Stimulated activated CD4-positive, alpha-beta T cell treated with anti-CD3 and anti-CD28 coated beads, TNF-alpha, amount 100 ng/mL, for 24 hours (primary cell): Measurements from ENCODE around the gene NTMT2.
"Not testable (repeated sequence)": the region's sequence is repeated elsewhere in the genome, so short reads cannot be mapped to it uniquely, and the experiment has no call there.

Source experiments
- DNase-seq, 3 experiments: peaks; one replicate each; pipeline ENCODE4 v3.0.0-alpha.2; 2020; ENCODE audit warnings: low read depth in 3 of 3

NTMT2 gene

DNA sequence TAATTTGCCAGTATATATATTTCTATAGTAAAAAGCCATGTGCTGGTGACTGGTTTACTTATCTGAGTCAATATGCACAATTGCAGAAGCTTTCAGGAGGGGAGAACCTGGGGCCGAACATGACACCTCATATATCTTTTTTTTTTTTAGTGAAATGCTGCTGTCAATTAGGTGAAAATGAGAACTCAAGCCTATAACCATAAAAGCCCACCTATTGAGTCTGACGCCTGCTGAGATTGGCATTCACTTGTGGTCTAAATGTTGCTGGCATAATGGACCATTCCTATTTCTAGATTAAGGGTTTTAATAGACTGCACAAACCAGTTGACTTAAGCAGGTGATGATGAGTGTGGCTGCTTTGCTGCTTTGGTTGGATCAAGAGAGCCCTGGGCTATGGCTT, 10.8 kb downstream of the NTMT2 start:
- DNase-seq = no peak

DNA sequence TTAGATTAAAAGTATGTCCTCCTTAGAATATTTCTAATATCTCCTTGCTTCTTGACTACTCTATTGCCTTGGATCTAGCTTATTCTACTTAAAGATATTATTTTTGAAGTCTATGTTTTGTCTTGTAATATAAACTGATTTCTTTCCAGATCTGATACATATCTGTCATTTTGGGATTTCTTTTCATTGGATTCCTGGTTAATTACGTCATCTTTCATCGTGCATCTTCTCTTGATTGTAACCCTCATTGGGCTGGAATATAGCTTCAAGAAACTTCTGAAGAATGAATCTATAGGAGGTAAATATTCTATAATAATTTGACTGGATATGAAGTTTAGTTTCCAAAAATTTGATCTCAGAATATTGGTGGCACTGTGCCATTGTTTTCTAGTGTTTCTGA, 12.1 kb downstream of the NTMT2 start:
- no peak for DNase-seq

DNA sequence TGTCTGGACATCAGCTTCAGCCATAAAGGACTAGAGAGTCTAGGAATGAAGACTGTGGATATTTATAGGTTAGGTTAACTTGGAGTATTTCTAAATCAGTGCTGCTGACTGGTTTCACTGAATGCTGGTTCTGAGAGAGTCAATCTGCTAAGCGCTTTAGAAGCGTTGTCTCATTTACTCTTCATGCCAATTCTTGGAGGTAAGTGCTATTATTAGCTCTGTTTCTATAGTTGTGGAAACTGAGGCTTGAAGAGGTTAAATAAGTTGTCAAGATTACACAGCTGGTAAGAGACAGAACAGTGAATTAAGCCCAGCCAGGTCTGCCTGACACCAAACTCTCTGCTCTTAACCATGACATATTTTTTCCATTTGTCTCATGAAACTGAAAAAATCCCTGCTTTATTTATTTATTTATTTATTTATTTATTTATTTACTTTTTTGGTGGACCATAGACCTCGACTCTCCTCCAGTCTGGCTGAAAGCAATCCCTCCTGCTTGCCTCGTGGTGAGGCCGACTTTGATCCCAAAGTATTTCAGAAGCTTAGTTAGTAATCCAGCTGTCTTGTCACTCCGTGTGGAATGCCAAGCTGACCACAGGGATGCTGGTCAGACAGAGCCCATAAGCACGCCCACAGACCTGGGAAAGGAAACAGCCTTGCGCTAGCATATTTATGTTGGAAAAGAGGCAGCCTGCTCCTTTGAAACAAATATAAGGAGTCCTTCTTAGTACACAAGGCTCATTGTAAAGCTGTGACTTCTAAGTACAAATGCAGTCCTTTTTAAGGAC, 16.9 kb downstream of the NTMT2 start:
- DNase-seq = no peak

DNA sequence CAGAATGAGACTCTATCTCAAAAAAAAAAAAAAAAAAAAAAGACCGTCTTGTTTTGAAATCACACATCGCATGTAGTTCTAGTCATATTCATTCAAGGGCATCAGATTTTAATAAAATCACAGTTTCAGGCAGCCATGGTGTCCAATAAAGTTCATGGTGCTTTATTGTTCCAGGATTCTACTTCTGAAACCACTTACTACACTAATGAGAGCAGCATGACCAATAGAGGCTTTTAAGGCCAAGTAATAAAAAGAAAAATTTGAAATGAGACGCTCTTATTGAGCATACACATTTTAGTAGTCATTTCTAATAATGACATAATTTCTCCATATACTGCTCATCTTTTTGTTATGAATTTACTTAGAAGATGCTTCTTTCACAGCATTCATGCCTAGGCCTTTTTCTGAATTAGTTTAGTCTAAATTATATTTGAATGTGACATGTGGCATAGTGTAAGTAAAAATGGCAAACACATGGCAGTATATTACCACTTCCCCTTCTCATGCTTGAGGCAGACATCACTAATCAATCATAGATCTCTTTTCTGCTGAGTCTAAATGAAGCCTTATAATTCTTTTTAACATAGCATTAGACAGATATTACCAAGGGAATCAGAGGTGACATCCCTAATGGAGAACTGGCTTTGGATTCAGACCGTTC, 18.5 kb downstream of the NTMT2 start:
- DNase-seq = no peak

DNA sequence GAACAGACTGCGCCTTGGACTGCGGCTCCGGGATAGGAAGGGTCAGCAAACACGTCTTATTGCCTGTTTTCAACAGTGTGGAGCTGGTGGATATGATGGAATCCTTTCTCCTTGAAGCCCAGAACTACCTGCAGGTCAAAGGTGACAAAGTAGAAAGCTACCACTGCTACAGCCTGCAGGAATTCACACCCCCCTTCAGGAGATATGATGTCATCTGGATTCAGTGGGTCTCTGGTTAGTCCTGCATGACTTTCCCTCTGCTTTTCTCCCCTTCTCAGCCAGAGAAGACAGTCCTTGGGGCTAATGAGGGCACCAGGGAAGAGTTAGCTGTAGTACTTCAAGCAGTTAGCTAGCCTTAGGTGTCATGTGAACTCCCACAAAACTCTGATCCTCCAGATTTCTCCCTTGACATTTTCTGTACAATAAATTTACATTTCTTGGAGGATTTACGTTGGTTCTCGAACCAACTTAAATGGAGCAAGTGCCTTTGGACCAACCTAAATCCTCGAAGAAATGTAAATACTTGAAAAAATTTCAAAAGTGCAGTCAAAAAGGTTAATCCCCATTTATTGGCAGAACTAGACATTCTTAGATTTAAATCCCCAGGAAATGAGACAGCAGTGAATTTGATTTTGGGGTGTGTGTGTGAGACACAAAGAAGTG, 20.9 kb downstream of the NTMT2 start:
- DNase-seq = no peak

DNA sequence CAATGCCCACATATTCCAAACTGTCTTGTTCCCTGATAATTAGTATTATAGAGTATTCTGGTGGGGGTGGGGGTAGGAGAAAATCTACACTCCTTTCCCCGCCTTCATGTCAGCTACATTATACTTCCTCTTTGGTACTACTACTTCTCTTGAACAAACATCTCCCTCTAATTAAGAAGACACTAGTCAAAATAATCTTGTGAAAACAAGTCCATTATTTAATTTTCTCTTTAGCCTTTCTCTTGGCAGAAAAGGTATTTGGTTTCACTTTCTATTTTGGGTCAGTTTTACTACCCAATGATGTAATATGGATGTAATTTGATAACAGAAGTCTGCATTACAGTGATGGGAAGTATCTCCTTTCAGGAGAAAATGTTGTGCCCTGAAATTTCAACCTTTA, 22.5 kb downstream of the NTMT2 start:
- DNase-seq = no peak

DNA sequence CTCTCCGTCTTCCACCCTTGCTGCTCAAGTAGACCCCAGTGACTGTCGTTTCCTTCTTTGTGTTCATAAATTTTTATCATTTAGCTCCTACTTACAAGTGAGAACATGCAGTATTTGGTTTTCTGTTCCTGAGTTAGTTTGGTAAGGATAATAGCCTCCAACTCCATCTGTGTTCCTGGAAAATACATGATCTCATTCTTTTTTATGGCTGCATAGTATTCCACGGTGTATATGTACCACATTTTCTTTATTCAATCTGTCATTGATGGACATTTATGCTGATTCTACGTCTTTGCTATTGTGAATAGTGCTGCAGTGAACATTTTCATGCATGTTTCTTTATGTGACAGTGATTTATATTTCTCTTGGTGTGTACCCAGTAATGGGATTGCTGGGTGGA, 24.8 kb downstream of the NTMT2 start:
- DNase-seq = not testable (repeated sequence)

DNA sequence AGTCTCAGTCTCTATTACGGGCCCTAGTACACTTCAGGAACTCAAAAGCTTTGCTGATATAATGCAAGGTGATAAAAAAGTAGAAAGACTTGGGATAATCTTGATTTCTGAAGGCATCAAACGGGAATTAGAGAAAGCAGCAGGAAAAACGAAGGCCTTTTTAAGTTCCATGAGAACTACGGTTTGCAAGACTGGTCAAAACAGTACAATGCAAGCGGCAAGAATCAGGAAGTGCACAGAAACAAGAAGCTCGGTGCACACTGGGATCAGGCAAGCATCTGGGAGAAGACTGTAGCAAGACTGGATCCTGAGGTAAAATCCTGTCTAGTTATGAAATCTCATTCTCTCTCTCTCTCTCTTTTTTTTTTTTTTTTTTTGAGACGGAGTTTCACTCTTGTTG, 28.6 kb downstream of the NTMT2 start:
- no peak for DNase-seq

DNA sequence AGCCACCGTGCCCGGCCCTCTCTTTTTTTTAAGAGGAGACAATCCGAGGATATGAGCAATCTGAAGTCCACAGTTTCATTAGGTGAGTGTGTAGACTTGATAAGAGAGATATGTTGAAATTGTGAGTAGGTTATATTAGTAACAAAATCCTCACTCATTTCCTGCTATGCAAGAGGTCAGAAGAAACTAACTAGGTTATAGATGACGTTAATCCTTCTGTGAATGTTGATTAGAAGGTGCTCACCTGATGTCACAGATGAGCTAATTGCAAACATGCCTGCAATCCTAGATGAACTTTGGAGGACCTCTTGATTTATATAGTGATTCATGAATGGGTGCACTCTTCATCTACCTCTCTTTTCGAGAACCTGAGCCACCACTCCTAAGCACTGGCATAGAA, 29.3 kb downstream of the NTMT2 start:
- DNase-seq = no peak

DNA sequence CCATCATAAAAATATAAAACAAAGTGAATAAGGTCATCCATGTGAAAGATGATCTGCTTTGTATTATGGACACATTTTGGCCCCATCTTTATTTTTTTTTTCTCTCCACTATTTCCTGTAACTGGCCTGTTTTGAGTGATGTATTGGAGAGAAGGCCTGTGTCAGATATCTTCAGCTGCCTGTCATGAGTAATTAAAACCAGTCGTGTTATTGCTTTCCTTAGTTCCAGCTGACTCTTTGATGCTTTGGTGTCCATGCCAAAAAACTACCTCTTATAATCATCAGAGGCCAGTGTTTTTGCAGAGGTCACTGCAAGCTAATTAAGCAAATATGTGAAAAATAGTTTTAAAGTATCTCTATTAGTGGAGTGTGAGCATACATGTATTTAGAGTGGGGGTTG, 29.7 kb downstream of the NTMT2 start:
- no peak for DNase-seq

DNA sequence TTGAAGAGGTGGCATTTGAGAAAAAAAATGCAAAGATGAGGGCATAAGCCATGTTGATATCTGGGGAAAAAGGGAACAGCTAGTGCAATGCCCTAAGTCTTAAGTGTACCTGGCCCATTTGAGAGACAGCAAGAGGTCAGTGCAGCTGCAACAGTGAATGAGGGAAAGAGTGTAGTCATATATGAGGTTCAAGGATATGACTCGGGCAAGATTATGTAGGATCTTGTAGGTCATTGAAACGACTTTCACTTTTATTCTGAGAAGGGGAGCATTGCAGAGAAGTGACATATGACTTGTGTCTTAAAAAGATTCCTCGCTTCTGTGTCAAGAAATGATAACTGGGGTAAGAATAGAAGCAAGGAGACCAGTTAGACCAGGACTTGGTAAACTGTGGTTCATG, 31.0 kb downstream of the NTMT2 start:
- DNase-seq = no peak

DNA sequence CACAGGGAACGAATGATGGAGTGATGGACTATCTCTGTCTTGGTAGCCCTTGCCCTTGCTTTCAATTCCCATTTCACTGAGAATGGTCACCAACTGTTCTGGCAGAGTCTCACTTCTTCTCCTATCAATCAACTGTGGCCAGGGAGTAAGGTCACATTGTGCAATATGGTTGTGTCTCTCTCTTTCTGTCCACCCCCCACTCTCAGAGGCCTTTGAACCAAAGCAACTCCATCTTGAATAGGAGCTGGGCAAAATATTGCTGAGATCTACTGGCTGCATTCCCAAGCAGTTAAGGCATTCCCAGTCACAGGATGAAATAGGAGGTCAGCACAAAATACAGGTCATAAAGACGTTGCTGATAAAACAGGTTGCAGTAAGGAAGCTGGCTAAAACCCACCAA, 36.7 kb downstream of the NTMT2 start:
- no peak for DNase-seq

DNA sequence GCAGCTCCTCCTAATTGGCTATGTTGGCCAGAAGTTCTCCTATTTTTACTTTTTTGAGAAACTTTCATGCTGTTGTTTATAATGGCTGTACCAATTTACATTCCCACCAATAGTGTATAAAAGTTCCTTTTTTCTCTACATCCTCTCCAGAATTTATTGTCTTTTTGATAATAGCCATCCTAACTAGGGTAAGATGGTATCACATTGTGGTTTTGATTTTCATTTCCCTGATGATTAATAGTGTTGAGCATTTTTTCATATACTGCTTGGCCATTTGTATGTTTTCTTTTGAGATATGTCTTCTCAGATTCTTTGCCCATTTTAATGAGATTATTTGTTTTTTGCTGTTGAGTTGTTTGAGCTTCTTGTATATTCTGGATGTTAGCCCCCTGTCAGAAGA, 46.8 kb downstream of the NTMT2 start:
- DNase-seq = no peak

DNA sequence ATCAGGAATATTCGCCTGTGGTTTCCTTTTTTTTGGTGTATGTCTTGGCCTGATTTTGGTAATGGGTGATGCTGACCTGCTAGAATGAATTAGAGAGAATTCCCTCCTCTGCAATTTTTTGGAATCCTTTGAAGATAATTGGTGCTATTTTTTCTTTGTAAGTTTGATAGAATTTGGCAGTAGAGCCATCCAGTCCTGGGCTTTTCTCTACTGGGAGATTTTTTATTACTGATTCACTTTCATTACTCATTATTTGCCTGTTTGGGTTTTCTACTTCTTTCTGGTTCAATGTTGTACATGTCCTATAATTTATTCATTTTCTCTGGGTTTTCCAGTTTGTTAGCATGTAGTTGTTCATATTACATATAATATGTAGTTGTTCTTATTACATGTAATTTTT, 48.7 kb downstream of the NTMT2 start:
- DNase-seq = no peak

DNA sequence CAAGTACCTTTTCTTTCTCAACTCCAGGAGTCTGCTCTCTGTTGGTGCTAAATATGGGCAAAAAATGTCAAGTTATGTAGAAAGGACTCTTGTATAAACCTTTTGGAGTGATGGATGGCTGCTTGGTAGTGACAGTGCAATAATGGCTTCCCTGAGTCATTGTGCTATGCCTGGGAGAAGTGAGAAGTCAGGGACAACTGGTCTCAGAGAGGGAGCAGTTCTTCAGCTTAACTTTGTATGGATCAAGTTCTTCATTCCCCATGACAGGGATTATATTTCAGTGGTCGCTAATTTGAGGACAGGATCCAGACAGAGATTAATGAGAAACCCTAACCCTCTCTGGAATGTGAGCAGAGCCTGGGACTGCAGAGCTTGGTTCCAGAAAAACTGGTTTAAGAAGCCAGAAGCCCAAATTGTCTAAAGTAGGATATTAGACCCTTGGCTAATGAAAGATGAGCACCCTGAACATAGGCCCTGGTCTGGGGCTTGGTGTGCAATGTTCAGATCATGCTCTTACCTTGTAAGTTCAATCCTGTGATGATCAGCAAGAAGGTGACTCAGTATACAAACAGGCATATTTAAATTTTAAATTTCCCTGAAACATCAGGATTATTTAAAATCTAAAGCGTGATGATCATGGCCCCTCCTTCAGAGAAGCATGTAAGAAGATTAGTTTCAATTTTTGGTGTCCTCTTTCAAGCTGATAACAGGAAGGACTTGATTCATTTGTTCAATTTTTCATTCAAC, 50.9 kb downstream of the NTMT2 start:
- DNase-seq = no peak

DNA sequence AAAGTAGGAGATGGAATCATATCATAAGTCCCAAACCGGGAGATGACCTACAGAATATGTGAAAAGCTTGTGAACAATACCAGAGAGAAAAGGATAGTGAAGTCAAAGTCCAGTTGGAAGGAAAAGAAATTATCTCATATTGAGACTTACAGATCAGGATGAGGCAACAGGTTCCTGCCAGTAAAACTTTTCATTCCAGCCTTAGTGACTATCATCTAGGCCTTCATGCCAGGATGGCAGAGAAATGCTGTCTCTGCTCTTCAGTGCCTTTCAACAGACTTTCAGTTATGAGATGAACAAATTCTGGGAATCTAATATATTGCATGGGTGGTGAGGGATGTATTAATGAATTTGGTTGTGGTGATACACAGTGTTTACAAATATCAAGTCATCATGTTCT, 52.3 kb downstream of the NTMT2 start:
- no peak for DNase-seq

DNA sequence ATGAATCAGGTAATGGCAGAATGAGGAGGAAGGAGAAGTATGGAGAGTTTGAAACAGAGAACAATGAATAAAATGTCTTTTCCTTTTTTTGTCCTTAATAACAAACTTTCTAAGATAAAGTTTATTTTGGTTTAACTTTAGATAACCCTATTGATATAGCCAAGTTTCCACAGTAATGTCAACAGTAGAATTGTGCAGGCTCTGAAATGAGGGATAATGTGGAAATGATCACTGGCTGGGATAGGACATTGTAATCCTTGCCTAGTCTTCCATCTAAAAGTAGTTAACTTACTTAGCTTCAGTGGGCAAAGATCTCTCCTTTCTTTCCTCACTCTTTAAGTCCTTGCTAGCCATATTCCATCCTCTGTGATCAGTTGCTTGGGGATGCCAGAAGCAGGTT, 52.8 kb downstream of the NTMT2 start:
- DNase-seq = no peak

DNA sequence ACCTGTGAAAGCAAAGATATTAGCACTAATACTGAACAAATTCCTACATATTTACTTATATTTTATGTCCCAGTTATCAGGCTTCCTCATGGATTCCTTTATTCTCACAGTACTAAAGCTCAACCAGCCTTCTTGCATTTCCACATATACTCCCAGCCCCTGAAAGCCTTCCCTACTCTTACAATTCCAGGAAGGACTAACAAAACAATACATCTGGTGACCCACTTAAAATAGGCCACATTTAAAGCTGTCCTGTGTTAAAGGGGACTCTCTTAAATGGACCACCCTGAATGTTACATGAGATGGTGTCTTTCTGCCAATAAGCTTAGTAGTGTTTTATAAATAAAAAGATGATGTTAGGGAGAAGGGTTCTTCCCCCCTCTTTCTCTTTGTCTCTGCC, 54.4 kb downstream of the NTMT2 start:
- no peak for DNase-seq

DNA sequence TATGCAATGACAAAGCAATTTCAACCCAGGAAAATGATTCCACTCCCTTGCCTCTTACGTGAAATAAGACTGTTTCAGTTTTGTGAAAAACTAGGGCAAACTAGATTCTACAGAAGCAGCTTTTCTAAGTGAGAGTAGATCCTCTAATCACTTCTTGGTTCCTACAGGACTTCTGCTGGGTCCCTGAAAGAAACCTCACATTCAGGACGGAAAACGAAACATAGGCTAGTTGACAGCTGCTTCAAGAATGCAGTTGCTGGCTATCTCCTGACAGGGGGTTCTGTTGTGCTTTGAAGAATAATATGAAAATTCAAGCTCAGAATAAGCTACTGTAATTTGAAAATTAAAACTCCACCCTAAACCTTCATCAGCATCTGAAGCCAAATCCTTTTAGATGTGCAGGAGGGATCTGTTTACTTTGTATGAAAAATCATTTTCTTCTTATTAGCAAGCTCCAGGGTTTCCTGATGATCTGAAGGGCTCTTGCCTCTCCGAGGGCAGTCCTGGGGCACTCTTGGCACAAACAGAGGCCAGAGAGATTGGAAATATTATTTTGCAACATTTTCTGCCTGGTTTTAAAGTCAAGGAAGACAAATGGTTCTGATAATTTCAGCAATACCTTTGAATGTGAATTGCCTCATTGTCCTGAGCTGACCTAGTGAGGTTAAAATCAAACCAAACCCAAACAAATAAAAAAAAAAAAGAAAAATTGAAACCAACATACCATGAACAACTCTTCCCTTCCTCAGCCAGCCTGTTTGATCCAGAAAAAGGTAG, 55.0 kb downstream of the NTMT2 start:
- DNase-seq = no peak

DNA sequence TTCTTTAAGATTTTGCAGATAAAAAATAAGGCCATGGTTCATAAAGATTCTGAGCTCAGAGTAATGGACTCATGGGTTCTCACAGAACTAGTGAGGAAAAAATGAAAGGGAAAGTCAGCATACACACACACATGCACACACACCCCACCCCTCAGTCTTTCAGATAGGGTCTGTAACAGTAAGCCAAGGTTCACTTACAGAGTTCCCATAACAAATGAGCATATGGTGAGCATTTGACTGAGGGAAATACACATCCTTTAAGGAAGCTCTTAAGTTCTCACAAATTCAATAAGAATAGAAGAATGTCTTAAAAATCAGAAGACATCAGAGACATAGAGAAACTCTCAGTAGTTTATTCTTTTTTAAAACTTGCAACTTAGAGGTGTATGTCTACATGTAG, 57.9 kb downstream of the NTMT2 start:
- no peak for DNase-seq

DNA sequence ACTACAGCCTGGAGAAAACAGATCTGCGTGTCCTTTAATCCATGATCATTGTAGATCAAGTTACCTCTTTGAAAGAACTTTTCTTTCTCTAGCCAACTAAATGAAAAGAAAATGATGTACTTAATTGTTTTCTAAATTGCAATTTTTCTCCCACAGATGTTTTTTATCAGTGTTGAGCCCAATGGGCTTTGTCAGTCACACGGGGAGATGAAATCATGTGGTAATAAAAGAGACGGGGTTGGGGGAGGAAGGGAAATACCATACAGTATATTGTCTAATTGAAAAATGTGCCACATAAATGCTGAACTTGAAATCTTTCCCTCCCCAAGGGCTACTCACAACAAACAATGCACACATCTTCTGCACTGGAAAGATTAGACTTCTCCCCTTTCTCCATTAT, 58.4 kb downstream of the NTMT2 start:
- DNase-seq = no peak

DNA sequence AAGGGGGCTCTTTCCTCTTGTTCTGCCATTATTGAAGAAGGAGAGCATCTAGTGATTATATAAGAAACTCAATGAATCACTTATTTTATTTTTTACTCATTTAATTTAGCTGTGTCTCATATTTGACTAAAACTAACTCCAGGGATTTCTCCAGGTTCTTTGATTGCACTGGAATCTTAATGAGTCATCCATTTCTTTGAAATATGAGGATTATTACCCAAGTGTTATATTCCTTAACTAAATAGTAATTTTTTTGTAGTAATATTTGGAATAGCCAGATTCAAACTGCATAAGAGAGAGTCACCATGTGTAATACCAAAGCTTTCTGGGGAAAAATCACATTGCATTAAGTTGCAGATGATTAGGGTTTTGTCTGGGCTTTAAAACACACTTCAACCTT, 59.5 kb downstream of the NTMT2 start:
- no peak for DNase-seq
